PC-9 (cell line): ENCODE data around the gene GPR34. TPM values are rescaled to one million over a fixed set of nuclear protein-coding genes. Genes with fewer than 3 reads are reported as not detected.

Experiments
- BruUV-seq: library from RNA; stranded (reverse); fragments of 400-500 nt; replicated peaks from 2 replicates; lab custom pipeline; 2021; lab: Mats Ljungman, UMichigan
- CTCF ChIA-PET: fragments of 300-600 bp; sonication (Branson Sonifier 250); formaldehyde crosslinking; loops from one replicate; lab custom pipeline; 2022; ENCODE audit warnings: antibody characterized with exemption; lab: Charles Lee
- POLR2A ChIA-PET: fragments of 300-600 bp; sonication (Branson Sonifier 250); formaldehyde crosslinking; loops from one replicate; lab custom pipeline; 2022; ENCODE audit warnings: antibody characterized with exemption; ENCODE audit not compliant: unreplicated experiment; lab: Charles Lee
- DNase-seq, 2 experiments: peaks; one replicate each; pipeline versions ENCODE4 v3.0.0 to v3.0.0-alpha.2; 2015 to 2022; ENCODE audit warnings: mixed read lengths in 1 of 2
- H2AFZ ChIP-seq: fragments of 200-600 bp; sonication (generic); 2 replicates; pipeline ENCODE4 v1.8.1; 2017; ENCODE audit warnings: antibody characterized with exemption
- H3F3A ChIP-seq: fragments of 200-600 bp; sonication (generic); 2 replicates; pipeline ENCODE4 v1.8.1; 2017; ENCODE audit warnings: antibody characterized with exemption, mild to moderate bottlenecking, low read depth; ENCODE audit not compliant: insufficient read depth
- H3K27ac ChIP-seq: fragments of 200-600 bp; sonication (generic); 2 replicates; pipeline ENCODE4 v1.6.1; 2016; ENCODE audit warnings: mixed run types
- H3K27me3 ChIP-seq: fragments of 200-600 bp; sonication (generic); 2 replicates; pipeline ENCODE4 v1.6.1; 2016; ENCODE audit warnings: low read depth, mixed run types; ENCODE audit not compliant: insufficient read depth
- H3K36me3 ChIP-seq: fragments of 200-600 bp; sonication (generic); 2 replicates; pipeline ENCODE4 v1.6.1; 2016; ENCODE audit warnings: low read depth, mixed run types
- H3K4me1 ChIP-seq: fragments of 200-600 bp; sonication (generic); replicated peaks from 2 replicates; pipeline ENCODE4 v1.6.1; 2016; ENCODE audit warnings: mixed run types; ENCODE audit not compliant: insufficient read depth
- H3K4me2 ChIP-seq: fragments of 200-600 bp; sonication (generic); 2 replicates; pipeline ENCODE4 v1.6.1; 2017; ENCODE audit warnings: mixed run types
- H3K4me3 ChIP-seq: fragments of 200-600 bp; sonication (generic); 2 replicates; pipeline ENCODE4 v1.6.1; 2016; ENCODE audit warnings: mixed run types
- H3K79me2 ChIP-seq: fragments of 200-600 bp; sonication (generic); 2 replicates; pipeline ENCODE4 v1.6.1; 2017; ENCODE audit warnings: low read depth, mixed run types
- H3K9me2 ChIP-seq: fragments of 200-600 bp; sonication (generic); 2 replicates; pipeline ENCODE4 v1.8.1; 2017; ENCODE audit warnings: mild to moderate bottlenecking; ENCODE audit not compliant: insufficient read depth
- H3K9me3 ChIP-seq: fragments of 200-600 bp; sonication (generic); 2 replicates; pipeline ENCODE4 v1.8.1; 2016; ENCODE audit warnings: low read depth; ENCODE audit not compliant: insufficient read depth
- H4K20me1 ChIP-seq: fragments of 200-600 bp; sonication (generic); 2 replicates; pipeline ENCODE4 v1.8.1; 2017; ENCODE audit not compliant: insufficient read depth
- EZH2 ChIP-seq: fragments of 200-600 bp; sonication (generic); IDR thresholded peaks from 2 replicates; pipeline ENCODE4 v1.8.0; 2017; ENCODE audit warnings: antibody characterized with exemption, low read depth
- intact Hi-C: fragments of 100-400 bp; cut with micrococcal nuclease; formaldehyde crosslinking; loops from one replicate; pipeline ENCODE4 v1.10.0; 2022; ENCODE audit not compliant: unreplicated experiment
- total RNA-seq: library from RNA; stranded (reverse); gene quantifications from 2 replicates; pipeline ENCODE4 v1.2.3, GENCODE V29; 2021
- TF ChIP-seq, protein P1 (sequence below): fragments of 200-600 bp; sonication (generic); conservative IDR thresholded peaks from 2 replicates; pipeline ENCODE4 v1.6.1; 2017; ENCODE audit warnings: mixed run types, antibody characterized with exemption, mild to moderate bottlenecking, moderate library complexity

GPR34 gene
- total RNA-seq, 1 experiment from 2014 or later: not detected

DNA sequence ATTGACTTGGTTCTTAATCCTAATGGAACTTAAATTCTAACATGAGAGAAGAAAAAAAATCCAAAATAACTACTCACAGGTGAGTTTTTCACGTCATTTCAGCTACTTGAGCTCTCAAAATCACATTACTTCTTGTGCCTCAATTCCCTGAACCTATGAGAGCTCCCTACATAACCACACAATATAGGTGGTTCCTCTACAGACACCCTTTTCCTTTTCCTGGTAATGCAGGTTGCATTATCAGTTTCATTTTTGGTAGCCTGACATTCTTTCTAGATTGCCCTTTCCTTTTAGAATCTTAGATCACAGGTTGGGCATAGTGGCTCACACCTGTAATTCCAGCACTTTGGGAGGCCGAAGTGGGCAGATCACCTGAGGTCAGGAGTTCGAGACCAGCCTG lies 4.3 kb downstream of the GPR34 start:
- intact Hi-C loops: no loop called here
- no peaks in the 10 kb centered on the region for H3K79me2 ChIP-seq

DNA sequence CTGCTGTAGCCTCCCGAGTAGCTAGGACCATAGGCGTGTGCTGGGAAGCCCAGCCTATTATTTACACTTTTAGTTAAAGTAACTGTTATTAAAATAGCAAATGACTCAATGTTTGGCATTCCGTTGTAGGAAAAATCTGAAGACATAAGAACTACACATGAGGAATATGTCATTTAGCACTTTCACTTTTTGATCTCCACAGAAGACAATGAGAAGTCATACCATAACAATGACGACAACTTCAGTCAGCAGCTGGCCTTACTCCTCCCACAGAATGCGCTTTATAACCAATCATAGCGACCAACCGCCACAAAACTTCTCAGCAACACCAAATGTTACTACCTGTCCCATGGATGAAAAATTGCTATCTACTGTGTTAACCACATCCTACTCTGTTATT lies 6.7 kb downstream of the GPR34 start:
- no peaks in the 10 kb centered on the region for H3F3A ChIP-seq
- BruUV-seq: no TSS peak
- CTCF ChIA-PET: no interaction called here

More for the DNA sequence above, 4.3 kb downstream of the GPR34 start:
- no peaks in the 10 kb centered on the region for H3K4me1 ChIP-seq
- H4K20me1 ChIP-seq: no peaks in the 10 kb centered on the region
- no peaks in the 10 kb centered on the region for H3K36me3 ChIP-seq
- no peaks in the 10 kb centered on the region for H3K27me3 ChIP-seq
- DNase-seq: no peak
- H3K9me2 ChIP-seq: no peaks in the 10 kb centered on the region
- no peak for TF ChIP-seq EZH2
- TF ChIP-seq, protein P1, sequence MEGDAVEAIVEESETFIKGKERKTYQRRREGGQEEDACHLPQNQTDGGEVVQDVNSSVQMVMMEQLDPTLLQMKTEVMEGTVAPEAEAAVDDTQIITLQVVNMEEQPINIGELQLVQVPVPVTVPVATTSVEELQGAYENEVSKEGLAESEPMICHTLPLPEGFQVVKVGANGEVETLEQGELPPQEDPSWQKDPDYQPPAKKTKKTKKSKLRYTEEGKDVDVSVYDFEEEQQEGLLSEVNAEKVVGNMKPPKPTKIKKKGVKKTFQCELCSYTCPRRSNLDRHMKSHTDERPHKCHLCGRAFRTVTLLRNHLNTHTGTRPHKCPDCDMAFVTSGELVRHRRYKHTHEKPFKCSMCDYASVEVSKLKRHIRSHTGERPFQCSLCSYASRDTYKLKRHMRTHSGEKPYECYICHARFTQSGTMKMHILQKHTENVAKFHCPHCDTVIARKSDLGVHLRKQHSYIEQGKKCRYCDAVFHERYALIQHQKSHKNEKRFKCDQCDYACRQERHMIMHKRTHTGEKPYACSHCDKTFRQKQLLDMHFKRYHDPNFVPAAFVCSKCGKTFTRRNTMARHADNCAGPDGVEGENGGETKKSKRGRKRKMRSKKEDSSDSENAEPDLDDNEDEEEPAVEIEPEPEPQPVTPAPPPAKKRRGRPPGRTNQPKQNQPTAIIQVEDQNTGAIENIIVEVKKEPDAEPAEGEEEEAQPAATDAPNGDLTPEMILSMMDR: no peak
- no TSS peak for BruUV-seq
- CTCF ChIA-PET: no interaction called here
- H3F3A ChIP-seq: no peaks in the 10 kb centered on the region
- POLR2A ChIA-PET: no interaction called here
- no peaks in the 10 kb centered on the region for H3K9me3 ChIP-seq
- H3K4me2 ChIP-seq: no peak overlapping the region
- no peak overlapping the region for H3K27ac ChIP-seq
- no peak overlapping the region for H3K4me3 ChIP-seq
- no peak overlapping the region for H2AFZ ChIP-seq

DNA sequence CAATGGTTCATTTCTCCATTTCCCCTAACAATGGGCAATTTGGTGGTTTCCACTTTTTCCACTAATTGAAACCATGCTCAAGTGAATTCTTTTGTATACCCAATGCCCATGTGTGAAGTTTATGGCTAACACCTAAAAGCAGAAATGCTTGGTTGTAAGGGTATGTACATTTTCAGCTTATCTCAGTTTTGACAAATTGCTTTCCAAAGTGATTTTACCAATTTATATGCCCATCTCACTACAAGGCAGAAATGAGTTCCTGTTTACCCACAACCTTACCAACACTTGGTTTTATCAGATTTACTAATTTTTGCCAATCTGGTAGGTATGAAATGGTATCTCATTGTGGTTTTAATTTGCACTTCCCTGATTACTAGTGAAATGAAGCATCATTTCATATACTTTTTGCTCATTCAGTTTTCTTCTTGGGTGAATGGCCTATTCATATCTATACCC lies 14.8 kb downstream of the GPR34 start:
- CTCF ChIA-PET: no interaction called here
- POLR2A ChIA-PET: no interaction called here

More for the DNA sequence above, 6.7 kb downstream of the GPR34 start:
- H3K4me1 ChIP-seq: no peaks in the 10 kb centered on the region
- H3K4me2 ChIP-seq: no peak overlapping the region
- H3K9me3 ChIP-seq: no peaks in the 10 kb centered on the region
- no peak for TF ChIP-seq EZH2
- TF ChIP-seq, protein P1: no peak
- H3K36me3 ChIP-seq: no peaks in the 10 kb centered on the region
- POLR2A ChIA-PET: no interaction called here
- no peak overlapping the region for H2AFZ ChIP-seq
- H3K27me3 ChIP-seq: no peaks in the 10 kb centered on the region
- DNase-seq: no peak
- H3K4me3 ChIP-seq: no peak overlapping the region
- intact Hi-C loops: no loop called here
- H3K79me2 ChIP-seq: no peaks in the 10 kb centered on the region
- no peaks in the 10 kb centered on the region for H4K20me1 ChIP-seq
- H3K9me2 ChIP-seq: no peaks in the 10 kb centered on the region
- no peak overlapping the region for H3K27ac ChIP-seq

More for the DNA sequence above, 14.8 kb downstream of the GPR34 start:
- Histone ChIP-seq H3K4me2 (no peak overlapping the region), H3K9me3 (no peaks in the 10 kb centered on the region), H3K4me1 (no peaks in the 10 kb centered on the region), H3K4me3 (no peak overlapping the region), H3F3A (no peaks in the 10 kb centered on the region), H3K79me2 (no peaks in the 10 kb centered on the region), H3K9me2 (no peaks in the 10 kb centered on the region), H4K20me1 (no peaks in the 10 kb centered on the region), H3K27me3 (no peaks in the 10 kb centered on the region), H3K27ac (no peak overlapping the region), H3K36me3 (no peaks in the 10 kb centered on the region), H2AFZ (no peak overlapping the region)
- BruUV-seq: no TSS peak
- TF ChIP-seq EZH2: no peak
- TF ChIP-seq, protein P1: no peak
- intact Hi-C loops: no loop called here
- DNase-seq: no peak
